Measurements from ENCODE around the gene PPARD.

Gene PPARD

DNA sequence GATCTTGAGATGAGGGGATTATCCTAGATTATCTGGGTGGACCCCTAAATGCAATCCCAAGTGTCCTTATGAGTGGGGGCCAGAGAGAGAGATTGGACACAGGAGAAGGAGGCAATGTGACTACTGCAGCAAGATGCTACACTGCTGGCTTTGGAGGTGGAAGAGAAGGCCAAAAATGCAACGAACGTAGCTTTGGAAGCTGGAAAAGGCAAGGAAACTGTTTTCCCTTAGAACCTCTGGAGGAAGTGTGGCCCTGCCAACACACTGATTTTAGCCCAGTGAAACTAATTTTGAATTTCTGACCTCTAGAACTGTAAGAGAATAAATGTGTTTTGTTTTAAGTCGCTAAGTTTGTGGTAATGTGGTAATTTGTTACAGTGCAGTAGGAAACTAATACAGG lies 15.7 kb downstream of the PPARD start:
- DNase-seq = no peak

DNA sequence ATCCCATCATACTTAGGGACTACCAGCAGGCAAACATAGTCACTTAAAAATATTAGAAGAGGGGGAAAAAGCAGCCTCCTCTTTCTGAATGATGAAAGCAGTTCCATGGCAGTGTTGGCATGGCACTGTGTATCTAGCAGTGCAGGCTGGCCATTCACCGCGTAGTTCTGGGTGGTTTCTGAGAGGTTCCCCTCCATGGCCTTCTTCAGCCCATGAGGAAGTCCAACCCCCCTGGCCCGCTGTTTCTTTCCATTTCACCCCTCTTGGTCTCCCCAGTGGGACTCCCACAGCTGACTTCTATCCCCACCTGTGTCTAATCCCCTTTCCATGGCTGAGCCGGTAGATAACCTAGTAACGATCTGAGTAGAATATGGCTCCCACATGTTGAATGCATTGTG lies 17.0 kb downstream of the PPARD start:
- DNase-seq = no peak

DNA sequence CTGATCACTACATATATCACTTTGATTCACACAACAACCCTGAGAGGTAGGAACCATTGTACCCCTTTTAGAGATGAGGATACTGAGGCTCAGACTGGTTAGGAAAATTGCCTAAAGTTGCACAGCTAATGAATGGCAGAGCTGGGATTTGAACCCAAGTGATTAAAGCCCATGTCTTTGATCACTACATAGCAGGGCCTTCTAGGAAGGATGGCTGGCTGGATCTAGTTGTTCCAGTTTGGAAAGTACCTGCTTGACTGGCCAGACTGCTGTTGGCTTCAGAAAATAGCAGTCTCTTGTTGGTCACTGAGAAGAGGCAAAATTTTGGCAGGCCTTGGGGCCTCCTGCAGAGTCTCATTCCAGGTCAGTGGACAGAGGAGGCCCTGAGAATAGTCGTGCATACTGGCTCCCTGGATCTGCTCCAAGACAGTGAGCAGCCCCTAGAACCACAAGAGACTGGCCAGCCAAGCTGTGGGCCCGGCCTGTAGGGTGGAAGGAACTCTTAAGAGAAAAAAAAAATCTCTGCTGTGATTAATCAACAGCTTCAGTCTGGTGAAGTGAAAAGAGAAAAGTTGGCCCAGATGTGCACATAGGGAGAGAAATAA lies 17.5 kb downstream of the PPARD start:
- no peak for DNase-seq

DNA sequence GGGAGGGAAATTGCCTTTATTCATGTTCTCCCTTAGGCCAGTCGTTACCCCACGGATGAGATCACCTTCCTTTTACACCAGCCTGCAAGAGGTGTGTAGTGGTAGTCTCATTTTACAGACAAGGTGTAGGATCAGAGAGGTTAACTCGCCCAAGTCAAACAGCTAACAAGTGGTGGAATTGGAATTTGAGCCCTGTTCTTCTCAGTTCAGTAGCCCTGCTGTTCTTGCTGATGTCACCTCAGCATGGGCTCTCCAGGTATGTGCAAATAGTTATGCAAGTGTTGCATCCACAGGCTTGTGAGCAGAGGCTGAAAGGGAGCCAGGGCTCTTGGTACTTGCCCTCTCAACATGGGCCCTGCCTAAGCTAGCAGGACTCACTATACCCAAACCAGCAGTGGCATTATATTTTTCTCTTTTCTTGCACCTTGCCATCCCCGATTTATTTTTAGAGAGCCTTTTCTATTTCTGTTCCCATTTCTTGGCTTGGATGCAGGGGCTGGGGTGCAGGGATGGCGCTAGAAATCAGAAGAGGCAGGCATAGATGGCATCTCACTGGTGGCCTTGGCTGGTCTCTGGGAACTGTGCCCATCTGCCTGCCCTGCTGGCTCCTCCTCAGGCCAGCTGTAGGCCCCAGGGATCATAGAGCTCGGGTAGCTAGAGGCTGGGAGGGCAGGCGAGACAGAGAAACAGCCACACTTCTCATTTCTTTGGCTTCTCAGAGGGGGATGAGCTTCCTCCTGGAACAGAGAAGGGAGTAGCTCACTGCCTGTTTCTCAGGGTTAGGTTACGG lies 18.2 kb downstream of the PPARD start:
- no peak for DNase-seq

DNA sequence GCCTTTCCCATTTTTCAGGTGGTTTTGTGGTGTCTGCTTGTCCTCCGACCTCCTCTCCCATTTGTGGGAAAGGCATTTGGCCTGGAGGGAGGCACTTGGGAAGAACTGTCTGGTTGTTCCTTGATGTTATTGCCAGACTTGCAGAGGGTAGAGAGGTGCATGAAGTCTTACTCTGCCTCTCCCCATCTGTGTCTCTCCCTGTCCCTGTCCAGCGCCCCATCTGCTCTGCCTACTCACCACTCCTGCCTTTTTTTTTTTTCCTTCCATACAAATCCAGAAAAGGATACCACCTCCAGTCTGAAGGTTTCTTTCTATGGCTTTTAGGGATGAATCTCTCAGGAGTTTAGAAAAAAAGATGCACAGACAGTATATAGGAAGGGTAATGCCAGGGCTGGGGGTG lies 19.8 kb downstream of the PPARD start:
- no peak for DNase-seq

DNA sequence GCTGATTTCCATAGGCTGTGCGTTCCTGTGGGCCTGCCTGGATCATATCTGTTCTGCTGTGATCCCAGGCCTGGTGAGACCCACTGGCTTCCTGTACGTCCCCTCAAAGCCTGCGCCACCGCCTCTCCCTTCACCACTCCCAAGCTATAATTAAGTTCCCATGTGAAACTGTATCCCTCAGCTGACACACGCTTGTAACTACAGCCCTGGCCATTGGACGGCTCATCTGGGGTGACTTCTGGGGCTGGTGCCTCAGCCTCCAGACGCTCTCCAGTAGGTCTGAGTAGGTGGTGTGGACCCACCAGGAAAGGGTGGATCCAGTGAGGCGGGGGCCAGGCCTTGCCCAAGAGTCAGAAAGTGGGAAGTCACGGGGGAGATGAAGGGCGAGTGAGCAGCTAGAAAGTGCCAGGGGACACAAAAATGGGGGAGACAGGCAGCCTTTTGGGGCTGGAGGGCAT lies 21.0 kb downstream of the PPARD start:
- no peak for DNase-seq

DNA sequence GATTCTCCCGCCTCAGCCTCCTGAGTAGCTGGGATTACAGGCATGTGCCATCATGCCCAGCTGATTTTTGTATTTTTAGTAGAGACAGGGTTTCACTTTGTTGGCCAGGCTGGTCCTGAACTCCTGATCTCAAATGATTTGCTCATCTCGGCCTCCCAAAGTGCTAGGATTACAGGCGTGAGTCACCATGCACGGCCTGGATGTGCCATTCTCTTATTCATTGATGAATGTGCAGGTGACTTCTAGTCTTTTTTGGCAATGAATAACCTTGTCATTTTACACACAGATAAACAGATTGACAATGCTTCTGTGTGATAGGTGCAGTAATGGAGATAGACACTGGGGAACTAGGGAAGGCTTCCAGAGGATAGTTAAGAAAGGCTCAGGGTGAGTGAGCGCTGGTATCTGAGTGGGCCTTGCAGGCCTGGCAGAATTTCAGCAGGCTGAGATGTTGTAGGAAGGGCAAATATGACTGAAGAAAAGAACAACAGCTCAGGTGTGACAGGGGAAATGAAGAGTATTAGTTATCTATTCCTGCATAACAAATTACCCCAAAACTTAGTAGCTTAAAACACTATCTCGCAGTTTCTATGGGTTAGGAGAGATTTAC lies 23.3 kb downstream of the PPARD start:
- no peak for DNase-seq

DNA sequence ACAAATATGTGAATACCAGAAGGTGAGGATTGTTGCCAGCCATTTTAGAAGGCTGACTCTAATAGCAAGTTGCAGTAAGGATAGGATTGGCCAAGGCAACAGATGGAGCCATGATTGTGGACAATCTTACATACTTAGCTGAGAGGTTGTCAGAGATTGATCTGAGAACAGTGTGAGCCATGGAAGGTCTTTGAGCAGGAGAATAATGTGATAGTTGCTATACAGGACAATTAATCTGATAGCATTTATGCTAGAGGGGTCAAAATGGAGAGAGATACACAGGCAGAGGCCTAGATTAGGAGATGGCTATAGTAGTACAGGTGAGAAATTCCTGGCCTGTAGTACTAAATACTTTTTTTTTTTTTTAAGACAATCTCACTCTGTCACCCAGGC lies 23.8 kb downstream of the PPARD start:
- no peak for DNase-seq

DNA sequence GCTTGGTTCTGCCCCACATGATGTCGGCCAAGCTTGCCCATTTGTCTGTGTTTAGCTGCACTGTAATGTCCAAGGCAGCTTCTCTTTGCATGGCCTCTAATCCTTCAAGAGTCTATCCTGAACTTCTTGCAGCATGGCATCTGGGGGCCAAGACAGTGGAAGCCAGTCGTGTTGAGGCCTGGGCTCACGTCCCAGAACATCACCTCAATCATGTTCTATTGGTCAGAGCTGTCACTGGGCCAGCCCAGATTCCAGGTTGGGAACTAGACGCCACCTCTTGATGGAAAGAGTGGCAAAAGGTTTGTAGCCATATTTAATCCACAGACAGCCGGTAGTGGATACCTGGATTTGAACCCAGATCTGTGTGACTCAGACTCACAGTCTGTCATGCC lies 25.3 kb downstream of the PPARD start:
- no peak for DNase-seq

DNA sequence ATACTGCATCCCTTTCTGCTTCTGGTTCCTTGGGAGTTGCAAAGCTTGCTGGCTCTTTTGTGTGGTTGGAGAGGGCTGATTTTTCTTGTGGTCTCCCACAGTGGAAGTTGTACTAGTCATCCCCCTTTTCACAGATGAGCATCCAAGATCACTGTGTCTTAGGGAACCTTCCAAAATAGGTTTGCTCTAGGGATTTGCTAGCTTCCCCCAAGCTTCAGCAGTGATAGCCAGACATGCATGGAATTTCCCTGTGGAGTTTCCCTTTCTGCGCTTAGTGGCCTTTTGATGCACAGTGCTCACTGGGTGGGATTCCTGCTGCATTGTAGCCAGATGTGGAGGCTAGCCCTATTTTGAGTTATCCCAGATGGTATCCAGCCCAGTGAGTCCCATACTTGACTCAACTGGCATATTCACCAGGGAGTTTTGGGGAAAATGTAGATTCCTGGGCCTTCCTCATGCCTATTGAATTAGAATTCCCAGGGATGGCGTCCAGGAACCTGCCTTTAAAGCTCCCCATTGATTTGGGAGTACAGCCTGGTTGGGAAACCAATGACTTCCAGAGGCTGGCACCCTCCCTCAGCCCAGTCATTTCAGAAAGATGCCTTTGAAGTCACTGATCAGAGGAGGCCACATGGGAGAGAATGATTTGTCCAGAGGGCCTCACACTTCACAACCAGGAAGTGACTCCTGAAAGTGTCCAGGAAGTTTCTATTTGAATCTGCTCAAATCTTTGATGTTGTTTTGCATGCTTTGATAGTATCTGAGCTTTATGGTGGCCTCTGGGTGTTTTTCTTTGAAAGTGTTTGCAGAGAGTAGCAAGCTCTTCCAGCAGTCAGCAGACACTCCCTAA lies 25.9 kb downstream of the PPARD start:
- no peak for DNase-seq

DNA sequence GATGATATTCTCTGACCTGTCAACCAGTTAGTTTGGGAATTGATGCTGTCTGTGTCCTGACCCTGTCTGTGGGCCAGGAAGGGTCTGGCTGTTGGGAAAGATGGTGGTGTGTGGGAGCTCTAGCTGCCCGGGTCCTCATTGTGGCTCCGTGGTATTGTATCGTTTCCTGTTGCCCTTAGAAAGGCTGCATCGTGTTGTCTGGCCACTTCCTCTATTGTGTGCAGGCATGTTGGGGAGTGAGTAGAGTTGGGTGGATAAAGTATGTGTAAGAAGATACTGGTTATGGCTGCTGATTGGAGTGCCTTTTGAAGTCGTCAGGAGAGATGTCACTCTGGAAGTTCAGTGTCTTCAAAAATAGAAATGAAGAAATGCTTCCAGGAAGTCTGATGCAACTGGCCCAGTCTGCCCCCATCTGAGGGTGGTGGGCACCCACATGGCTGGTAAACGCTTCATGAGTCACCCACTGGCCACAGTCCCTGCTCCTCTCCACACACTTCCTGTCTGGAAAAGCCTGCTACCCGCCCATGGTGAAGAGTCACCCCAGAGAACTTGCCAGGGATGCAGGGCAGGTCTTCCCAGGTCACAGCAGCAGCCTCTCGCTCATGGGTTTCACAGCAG lies 27.9 kb downstream of the PPARD start:
- DNase-seq = no peak

DNA sequence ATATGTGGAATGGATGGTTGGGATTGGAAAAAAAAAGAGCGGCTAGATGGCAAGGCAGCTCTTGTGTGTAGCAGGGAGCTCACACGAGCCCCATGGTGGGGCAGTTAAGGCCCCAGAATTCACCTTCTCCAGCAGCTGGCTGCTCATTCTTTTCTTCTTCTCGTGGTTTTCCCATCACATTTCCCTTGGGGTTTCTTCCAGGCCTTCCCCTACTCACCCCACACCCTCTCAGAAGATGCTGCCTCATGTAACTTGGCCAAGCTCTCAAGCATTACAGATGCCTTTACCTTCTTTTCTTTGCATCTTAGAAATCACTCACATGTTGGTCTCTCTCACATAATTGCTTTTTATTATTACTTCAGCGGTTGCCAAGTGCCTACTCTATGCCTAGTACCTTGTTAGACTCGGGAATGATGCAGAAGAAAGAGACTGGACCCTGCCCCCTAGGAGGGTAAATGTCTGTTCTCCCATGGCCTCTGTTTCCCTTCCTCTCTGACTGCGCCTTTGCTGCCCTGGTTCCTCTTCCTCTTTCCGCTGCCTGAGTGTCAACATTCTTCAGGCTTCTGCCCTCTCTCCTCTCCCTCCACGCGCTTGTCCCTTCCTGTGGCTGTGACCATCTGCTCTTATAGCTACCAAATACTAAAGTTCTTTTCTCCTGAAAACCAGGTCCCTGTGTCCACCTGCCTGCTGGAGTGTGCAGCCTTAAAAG lies 28.6 kb downstream of the PPARD start:
- DNase-seq = no peak

DNA sequence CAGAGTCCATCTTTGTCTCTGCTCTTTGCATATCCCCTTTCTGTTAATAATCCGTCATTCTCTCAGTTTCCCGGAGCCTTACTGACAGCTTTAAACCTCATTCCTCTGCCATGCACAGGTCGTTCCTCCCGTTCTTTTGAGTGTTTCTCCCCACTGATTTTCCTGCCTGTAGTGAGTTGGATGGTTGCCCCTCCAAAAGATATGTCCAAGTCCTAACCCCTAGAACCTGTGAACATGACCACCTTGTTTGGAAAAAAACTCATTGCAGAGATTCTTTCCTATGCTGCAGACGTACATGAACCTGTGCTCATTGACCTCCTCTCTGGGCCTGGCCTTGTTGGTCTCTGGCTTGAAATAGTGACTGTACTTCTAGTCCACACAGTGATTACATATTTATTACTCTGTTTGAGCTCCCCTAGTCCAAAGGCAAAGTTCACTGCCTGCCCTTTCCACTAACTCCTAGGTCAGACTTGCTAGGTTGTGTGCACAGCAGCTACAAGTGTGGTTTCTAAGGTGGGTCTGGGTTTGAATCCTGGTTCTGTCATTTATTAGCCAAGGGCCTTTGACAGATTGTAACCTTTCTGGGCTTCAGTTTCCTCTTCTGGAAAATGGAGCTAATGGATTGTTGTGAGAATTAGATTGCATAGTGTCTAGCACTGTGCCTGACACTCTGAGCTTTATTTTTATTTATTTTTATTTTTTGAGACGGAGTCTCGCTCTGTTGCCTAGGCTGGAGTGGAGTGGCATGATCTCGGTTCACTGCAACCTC lies 29.3 kb downstream of the PPARD start:
- no peak for DNase-seq

DNA sequence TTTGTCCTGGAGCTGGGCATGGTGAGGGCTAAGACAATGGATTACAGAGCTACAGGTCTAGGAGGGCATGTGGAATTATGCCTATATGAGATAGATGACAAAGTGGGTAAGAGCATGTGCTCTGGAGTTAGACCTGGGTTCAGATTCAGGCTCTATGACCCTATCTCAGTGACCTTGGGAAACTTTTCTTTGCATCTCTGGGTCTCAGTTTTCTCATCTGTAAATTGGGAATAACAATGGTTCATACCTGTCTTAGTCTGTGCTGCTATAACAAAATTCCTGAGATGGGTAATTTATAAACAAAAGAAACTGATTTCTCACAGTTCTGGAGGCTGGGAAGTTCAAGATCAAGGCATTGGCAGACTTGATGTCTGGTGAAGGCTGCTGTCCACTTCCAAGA lies 30.3 kb downstream of the PPARD start:
- DNase-seq = no peak

DNA sequence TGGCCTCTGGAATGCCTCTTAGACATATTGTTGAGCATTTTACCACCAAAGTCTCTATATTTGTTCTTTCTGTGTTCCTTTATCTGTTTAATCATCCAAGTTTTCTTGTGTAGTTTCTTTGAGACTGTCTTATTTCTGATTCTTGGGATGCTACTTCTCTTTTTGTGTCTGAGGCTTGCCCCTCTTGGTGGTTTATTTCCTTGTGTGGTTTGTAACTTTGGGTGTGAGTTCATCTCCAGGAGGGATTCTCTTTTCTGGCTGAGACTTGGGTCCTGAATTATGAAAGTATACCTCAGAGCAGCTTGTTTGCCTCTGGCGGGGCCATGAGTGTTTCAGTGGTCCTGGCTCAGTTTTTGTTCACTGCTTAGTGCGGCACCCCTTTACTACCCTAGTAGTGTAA lies 33.9 kb downstream of the PPARD start:
- no peak for DNase-seq

DNA sequence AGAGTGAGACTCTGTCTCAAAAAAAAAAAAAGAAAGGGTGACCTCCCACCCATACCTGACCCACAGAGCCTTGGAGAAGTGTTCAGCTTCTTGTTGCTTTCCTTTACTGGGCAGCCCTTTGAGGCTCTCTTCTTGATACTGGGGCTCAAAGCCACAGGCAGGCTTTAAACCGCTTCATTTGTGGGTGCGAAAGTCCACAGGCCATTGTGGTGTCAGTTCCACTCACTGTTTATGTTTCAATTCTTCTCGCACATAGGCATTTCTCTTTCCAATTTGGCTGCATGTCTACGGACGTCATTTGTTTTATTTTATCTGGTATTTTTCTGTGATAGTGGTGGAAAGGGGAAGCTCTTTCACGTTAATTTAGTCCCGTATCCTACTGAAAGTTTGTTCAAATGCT lies 34.6 kb downstream of the PPARD start:
- no peak for DNase-seq

DNA sequence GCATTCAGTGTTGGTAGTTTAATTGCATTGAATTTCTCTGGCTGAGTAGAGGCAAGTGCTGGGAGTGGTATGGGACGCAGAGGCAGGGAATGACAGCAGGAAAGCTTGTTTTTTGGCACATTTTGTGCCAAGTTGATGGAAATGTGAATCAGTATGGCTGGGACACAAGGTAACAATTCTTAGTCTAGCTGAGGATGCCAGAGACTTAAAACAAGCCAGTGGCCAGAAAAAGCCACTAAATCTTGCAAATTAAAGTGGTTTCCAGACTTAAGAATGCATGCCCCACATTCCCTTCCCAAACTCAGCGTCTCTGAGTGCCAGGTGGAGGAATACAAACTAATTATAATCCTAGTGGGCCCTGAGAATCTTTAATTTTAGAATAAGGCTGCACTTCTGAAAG lies 35.9 kb downstream of the PPARD start:
- DNase-seq = no peak

DNA sequence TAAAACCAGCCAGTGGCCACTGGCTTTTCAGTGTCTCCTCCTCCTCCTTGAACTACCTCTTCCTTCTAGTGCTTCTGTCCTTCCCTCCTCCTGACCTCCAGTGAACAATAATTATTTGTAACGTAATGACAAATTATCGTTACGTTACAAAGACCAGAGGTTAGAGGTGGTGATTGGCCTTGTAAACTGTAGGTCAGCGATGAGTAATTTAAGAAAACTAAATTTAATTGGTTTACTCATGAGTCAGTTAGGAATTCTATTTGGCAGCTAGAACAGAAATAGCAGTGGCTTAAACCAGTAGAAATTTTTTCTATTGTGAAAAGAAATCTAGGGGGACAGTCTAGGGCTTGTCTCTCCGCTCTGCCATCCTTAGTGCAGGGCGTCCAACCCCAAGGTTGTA lies 38.8 kb downstream of the PPARD start:
- DNase-seq = no peak

DNA sequence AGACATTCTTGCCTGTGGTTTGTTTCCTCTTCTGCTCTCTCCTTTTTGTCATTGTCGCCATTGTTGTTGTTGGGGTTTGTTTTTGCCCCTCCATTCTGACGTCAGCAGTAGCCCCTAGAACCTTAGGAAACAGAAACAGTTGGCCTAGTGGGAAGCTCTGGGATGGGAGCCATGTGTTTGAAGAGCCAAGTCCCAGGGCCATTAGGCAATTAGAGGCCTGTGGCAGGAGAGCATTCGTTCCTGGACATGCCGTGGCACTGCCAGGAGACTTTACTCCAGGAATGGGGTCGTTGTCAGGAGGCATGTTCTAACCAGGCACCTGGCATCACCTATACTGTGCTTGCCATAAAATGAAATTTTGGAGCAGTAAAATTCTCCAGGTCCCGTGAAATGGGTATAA lies 39.7 kb downstream of the PPARD start:
- no peak for DNase-seq

DNA sequence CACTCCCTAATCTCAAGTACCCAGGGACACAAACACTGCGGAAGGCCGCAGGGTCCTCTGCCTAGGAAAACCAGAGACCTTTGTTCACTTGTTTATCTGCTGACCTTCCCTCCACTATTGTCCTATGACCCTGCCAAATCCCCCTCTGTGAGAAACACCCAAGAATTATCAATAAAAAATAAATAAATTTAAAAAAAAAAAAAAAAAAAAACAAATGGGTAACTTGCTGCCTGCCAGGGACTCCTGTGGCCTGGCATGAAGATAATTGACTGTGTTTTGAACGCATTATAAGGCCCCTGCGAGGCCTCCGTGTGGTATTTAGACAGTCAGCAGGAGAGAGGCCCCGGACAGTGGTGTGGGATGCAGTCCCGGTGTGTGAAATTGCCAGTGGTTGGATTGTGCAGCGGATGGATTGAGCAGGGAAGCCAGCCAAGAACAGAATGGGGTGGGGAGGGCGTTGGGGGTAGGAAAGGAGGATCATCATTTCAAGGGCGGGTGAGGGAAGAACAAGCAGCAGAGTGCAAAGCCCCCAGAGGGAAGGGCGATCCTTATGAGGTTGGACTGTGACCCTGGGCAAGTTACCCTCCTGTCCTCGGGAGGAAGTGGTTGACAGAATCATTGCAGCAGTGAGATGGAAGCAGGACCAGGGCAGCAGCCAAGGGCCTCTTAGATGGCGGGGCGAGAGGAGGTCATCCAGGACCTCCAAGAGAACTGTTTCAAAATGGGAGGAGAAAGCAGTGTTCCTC lies 43.3 kb downstream of the PPARD start:
- DNase-seq = no peak

DNA sequence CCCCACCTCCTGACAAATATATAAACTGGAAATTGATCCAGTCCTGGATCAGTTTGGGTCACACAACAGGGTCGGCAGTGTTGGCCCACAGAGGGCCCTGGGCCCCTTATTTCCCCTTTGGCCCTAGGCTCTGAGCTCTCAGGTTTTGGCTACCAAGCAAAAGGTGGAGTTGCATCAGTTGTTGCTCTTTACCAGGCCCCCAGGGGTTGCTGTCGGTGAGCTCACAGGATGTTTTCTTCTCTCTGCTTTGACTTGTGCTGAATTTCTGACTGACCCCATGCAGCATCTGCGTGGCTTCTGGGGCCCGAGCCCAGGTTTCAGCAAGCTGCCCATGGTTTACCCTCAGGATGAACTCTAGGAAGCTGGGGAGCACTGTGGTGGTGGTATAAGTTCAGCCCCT lies 44.6 kb downstream of the PPARD start:
- DNase-seq = no peak
